Activated CD4-positive, alpha-beta T cell treated with anti-CD3 and anti-CD28 coated beads, Interleukin-2, amount 50 U/mL, for 1 hour (primary cell): ENCODE measurements around the gene GPR6.

Source experiments
- DNase-seq: peaks from one replicate; pipeline ENCODE4 v3.0.0-alpha.2; 2020

GPR6 gene

GRCh38 chr6:110002676-110003075, 24.6 kb downstream of the GPR6 start:
- DNase-seq = no peak

GRCh38 chr6:110013386-110013785, 35.3 kb downstream of the GPR6 start:
- no peak for DNase-seq

- DNase-seq = no peak
Observed at GRCh38 chr6:110015206-110015605, 37.1 kb downstream of the GPR6 start.

DNA sequence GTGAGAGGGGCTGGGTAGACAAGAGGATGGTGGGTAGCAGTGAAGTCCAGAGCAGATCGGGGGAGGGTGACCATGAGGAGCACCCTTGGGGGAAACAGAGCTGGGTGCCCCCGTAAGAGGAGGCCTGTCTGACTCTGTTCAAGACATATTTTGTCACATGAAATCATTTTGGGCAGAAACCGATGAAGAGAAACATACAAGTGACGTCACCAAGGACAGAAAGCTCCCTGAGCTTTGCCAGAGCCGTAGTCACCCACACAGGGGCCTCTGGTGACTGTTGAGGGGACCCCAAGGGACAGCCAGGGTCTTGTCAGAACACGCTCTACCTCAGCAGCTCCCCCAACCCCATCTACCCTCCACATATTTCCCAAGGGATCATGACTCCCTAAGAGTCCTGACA, 39.2 kb downstream of the GPR6 start:
- DNase-seq = no peak

DNA sequence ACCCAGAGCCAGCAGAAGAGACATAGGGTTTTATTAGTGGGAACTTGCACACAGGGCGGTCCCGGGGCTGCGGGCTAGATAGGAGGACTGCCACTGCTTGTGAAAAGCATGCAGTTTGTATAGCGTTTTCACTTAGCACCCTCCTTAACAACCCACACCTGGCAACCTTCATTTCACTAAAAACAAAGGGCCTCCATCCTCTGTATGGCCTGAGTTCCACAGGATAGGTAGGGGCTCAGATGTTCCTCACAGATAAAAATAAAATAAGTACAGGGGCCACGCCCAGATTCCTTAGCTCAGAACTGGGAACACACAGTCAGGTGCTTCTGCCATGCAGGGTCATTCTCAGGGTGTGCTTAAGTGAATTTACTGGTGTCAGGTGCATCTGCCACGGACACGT, 39.8 kb downstream of the GPR6 start:
- DNase-seq = no peak

DNA sequence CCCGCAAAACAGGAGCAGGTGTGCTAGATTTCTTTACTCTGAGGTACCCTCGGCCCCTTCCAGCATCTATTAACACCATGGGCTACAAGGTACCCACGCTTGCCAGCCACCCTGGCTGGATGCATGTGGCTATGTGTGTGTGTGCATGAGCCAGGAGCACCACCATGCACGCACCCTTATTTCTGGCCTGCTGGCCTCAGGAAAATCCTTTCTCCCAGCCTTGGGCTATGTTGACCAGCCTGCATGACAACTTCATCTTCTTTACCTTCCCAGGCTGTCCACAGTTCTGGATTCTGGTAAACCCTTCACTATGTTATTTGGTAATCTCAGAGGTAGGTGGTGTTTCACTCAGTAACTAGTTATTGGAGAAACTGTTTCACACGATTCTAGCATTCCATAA, 40.4 kb downstream of the GPR6 start:
- no peak for DNase-seq

DNA sequence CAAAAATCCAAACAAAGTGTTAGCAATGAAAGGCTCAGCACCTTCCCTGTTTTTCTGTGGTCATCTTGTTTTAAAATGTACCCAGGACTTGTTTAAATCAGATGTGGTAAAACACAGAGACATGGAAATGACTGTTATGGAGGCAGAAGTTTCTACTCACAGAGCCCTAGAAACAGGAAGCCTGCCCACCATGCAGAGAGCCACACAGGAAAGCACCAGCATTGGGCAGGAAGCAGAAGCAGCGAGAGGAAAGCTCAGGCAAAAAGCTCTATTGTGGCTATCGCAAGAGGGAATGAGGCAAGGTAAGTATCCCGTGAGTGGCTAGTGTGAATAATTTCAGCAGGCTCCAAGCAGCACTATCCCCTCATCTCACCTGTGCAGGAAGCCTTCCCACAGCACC, 42.8 kb downstream of the GPR6 start:
- no peak for DNase-seq

DNA sequence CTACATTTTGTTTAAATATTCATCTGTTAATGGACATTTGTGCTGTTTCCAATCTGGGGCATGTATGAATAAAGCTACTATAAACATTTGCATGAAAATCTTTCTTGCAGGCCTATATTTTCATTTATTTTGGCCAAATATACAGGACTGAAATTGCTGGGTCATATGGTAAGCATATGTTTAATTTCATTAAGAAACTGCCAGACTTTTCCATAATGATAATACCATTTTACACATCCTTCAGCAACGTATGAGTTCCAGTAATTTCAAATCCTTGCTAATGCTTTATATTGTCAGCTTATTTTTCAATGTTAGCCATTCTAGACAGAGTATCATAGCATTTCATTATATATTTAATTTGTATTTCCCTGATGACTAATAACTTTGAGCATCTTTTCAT, 51.0 kb downstream of the GPR6 start:
- DNase-seq = no peak
